T-helper 2 cell treated with Interferon-gamma antibody and Interleukin-4, amounts not matched to agents 5 μg/mL and 100 μg/mL, for 36 hours (primary cell): ENCODE data around the gene CPLX4.

Source experiments
- DNase-seq: peaks from one replicate; pipeline ENCODE4 v3.0.0; 2021; ENCODE audit warnings: low spot score
- H3K27ac Mint-ChIP-seq: one replicate; pipeline ENCODE4 v1.8.0; 2021; ENCODE audit warnings: mild to moderate bottlenecking, mixed read lengths
- H3K27me3 Mint-ChIP-seq: one replicate; pipeline ENCODE4 v1.8.0; 2021; ENCODE audit warnings: low read depth, mixed read lengths
- H3K36me3 Mint-ChIP-seq: one replicate; pipeline ENCODE4 v1.8.0; 2021; ENCODE audit warnings: low read depth, mixed read lengths
- H3K4me1 Mint-ChIP-seq: one replicate; pipeline ENCODE4 v1.8.0; 2021; ENCODE audit warnings: low read depth, mixed read lengths
- H3K4me3 Mint-ChIP-seq: one replicate; pipeline ENCODE4 v1.8.0; 2022; ENCODE audit warnings: mild to moderate bottlenecking, moderate library complexity, mixed read lengths
- H3K9me3 Mint-ChIP-seq: one replicate; pipeline ENCODE4 v1.8.0; 2021; ENCODE audit warnings: mixed read lengths

The CPLX4 gene

GRCh38 chr18:59300676-59301285 lies 17.7 kb downstream of the CPLX4 start:
- peaks cover 4% of the 10 kb centered on the region for H3K4me1 Mint-ChIP-seq
- no peaks in the 10 kb centered on the region for H3K36me3 Mint-ChIP-seq
- no peak overlapping the region for H3K4me3 Mint-ChIP-seq
- peaks cover 14% of the 10 kb centered on the region for H3K27me3 Mint-ChIP-seq
- H3K9me3 Mint-ChIP-seq: no peaks in the 10 kb centered on the region
- no peak overlapping the region for H3K27ac Mint-ChIP-seq
- DNase-seq: peak; percentile 6

DNA sequence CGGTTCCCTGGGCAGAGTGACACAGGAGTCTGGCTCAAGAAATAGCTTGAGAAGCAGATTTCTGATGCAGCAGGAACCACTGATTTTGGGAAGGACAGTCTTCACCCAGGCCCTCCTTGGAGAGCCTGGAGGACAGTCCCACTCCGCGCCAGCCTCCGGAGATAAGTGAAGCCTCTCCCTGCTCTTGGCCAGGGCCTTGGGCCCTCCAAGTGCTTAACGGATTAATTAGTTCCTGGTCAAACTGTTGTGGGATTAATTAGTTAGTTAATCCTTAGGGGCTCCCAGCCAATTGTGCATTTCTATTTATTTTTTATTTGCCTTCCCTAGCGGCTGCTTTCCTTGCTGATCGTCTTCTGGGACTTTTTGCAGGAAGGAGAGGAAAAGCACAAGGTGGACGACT lies 19.6 kb downstream of the CPLX4 start:
- DNase-seq: no peak
- no peak overlapping the region for H3K4me3 Mint-ChIP-seq
- H3K4me1 Mint-ChIP-seq: peaks cover 4% of the 10 kb centered on the region
- H3K27ac Mint-ChIP-seq: no peak overlapping the region
- H3K27me3 Mint-ChIP-seq: peaks cover 15% of the 10 kb centered on the region
- H3K9me3 Mint-ChIP-seq: no peaks in the 10 kb centered on the region
- no peaks in the 10 kb centered on the region for H3K36me3 Mint-ChIP-seq

DNA sequence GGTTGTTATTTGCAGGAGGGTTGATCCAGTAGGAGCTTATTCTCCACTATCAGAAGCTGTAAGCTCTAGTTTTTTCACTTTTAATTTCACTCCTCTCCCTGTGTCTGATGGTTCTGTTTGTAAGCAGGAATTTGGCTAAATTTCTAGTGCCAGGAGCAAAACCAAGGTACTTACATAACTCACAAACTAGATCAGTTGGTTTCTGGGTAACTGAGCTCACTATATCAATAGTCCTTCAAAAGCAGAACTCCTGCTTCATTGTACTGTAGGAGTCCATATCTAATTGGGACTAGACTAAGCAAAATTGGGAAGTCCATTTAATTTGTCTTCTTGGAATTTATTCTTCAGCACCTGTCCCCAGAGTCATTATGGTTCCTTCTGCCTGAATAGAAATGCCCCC lies 25.1 kb downstream of the CPLX4 start:
- no peak overlapping the region for H3K27ac Mint-ChIP-seq

DNA sequence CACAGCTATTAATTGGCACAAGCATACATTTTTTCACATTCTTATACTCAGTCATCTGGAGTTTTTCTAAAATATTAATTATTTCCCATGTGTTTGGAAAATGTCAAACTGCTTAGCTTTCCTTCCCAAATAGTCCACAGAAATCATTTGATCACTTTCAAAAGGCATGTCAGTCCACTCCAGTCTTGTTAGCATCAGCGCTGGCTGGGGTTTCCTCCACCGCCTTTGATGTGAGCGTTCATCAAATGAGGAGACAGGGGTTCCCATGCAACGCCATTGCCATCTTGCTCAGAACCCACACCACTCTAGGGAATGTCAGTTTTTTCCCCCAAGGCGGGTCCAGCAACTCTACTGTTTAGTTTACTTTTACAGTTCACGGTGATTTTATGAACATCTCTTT lies 32.1 kb downstream of the CPLX4 start:
- DNase-seq: no peak
- no peak overlapping the region for H3K4me3 Mint-ChIP-seq
- H3K4me1 Mint-ChIP-seq: peaks cover 1% of the 10 kb centered on the region
- H3K27ac Mint-ChIP-seq: no peak overlapping the region
- no peaks in the 10 kb centered on the region for H3K9me3 Mint-ChIP-seq
- no peaks in the 10 kb centered on the region for H3K36me3 Mint-ChIP-seq
- peaks cover 58% of the 10 kb centered on the region for H3K27me3 Mint-ChIP-seq

More for the DNA sequence above, 25.1 kb downstream of the CPLX4 start:
- H3K4me3 Mint-ChIP-seq: no peak overlapping the region
- no peaks in the 10 kb centered on the region for H3K9me3 Mint-ChIP-seq
- H3K27me3 Mint-ChIP-seq: peaks cover 46% of the 10 kb centered on the region
- no peaks in the 10 kb centered on the region for H3K36me3 Mint-ChIP-seq
- DNase-seq: no peak
- peaks cover 1% of the 10 kb centered on the region for H3K4me1 Mint-ChIP-seq

DNA sequence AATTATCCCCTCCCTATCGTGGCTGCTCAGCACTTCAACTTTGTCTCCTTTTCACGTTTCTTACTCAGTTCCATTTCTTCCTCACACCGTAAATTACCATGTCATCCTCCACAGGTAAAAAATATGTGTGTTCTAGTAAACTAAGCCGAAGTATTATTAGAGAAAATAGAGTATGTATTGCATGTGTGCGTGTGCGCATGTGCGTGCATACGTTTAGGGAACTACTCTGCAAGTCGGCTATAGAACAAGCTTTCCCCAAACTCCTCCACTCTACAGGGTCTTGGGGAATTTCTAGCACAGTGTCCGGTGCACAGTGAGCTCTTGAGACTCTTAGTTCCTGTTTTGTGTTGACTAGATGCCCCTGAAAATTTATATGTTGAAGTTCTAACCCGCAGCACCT lies 36.1 kb downstream of the CPLX4 start:
- H3K27me3 Mint-ChIP-seq: peaks cover 73% of the 10 kb centered on the region

DNA sequence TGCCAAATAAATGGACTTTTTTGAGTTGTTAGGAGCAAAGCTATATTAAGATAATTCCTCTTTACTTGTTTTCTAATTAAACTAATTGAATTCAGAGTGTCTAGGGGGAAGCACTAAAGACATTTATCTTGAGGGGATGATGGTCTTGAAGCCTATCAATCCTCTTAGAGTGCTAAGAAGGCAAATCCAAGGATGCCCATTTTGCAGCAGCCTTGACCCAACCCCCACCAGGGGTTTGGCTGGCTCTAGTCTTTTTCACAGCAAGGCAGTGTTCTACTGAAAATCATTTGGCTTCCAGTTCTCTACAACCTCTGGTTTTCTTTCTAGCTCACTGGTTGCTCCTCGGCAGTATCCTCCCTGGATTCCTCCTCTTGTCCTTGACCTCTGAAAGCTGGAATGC lies 38.7 kb downstream of the CPLX4 start:
- H3K4me3 Mint-ChIP-seq: no peak overlapping the region
- no peak for DNase-seq
- no peak overlapping the region for H3K27ac Mint-ChIP-seq
- H3K27me3 Mint-ChIP-seq: peaks cover 77% of the 10 kb centered on the region
- H3K9me3 Mint-ChIP-seq: no peaks in the 10 kb centered on the region
- H3K4me1 Mint-ChIP-seq: no peaks in the 10 kb centered on the region
- H3K36me3 Mint-ChIP-seq: no peaks in the 10 kb centered on the region

More for the DNA sequence above, 36.1 kb downstream of the CPLX4 start:
- Mint-ChIP-seq H3K27ac (no peak overlapping the region), H3K4me3 (no peak overlapping the region), H3K4me1 (no peaks in the 10 kb centered on the region), H3K9me3 (no peaks in the 10 kb centered on the region), H3K36me3 (no peaks in the 10 kb centered on the region)
- no peak for DNase-seq

- no peak overlapping the region for H3K27ac Mint-ChIP-seq
- H3K4me1 Mint-ChIP-seq: no peaks in the 10 kb centered on the region
- H3K27me3 Mint-ChIP-seq: peaks cover 78% of the 10 kb centered on the region
- no peaks in the 10 kb centered on the region for H3K9me3 Mint-ChIP-seq
- H3K4me3 Mint-ChIP-seq: no peak overlapping the region
- no peak for DNase-seq
- H3K36me3 Mint-ChIP-seq: peaks cover 2% of the 10 kb centered on the region
Measured at GRCh38 chr18:59279193-59279592, 39.3 kb downstream of the CPLX4 start.

GRCh38 chr18:59278793-59279192 lies 39.7 kb downstream of the CPLX4 start:
- Mint-ChIP-seq H3K27ac (no peak overlapping the region), H3K4me1 (no peaks in the 10 kb centered on the region), H3K9me3 (no peaks in the 10 kb centered on the region), H3K4me3 (no peak overlapping the region), H3K36me3 (peaks cover 2% of the 10 kb centered on the region), H3K27me3 (peaks cover 80% of the 10 kb centered on the region)
- no peak for DNase-seq

DNA sequence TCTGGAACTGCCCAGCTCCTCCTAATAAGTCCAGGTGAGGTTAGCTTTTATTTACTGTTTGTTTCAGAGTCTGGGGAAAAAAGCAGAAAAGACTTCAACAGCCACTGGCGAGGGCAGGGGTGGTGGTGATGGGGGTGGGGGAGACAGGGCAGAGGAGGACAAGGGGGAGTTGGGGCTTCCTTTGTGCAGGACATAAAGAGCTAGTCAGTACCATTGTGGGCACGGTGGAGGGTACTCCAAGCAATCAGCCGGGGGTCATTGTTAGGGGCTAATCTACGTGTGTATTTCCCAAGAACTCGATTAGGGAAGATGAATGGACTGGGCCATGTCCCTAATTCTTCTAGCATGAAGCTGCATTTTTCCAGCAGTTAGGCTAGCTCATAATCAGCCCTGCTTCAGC lies 42.4 kb downstream of the CPLX4 start:
- no peak overlapping the region for H3K27ac Mint-ChIP-seq
- H3K4me1 Mint-ChIP-seq: peaks cover 2% of the 10 kb centered on the region
- peaks cover 81% of the 10 kb centered on the region for H3K27me3 Mint-ChIP-seq
- no peaks in the 10 kb centered on the region for H3K9me3 Mint-ChIP-seq
- no peak overlapping the region for H3K4me3 Mint-ChIP-seq
- H3K36me3 Mint-ChIP-seq: peaks cover 2% of the 10 kb centered on the region
- no peak for DNase-seq

GRCh38 chr18:59275406-59275949 lies 43.0 kb downstream of the CPLX4 start:
- DNase-seq: no peak
- Mint-ChIP-seq H3K27me3 (peaks cover 82% of the 10 kb centered on the region), H3K9me3 (no peaks in the 10 kb centered on the region), H3K4me1 (peaks cover 2% of the 10 kb centered on the region), H3K36me3 (peaks cover 2% of the 10 kb centered on the region), H3K27ac (no peak overlapping the region), H3K4me3 (no peak overlapping the region)

GRCh38 chr18:59274533-59274928 lies 43.9 kb downstream of the CPLX4 start:
- Mint-ChIP-seq H3K27ac (no peak overlapping the region), H3K36me3 (peaks cover 2% of the 10 kb centered on the region), H3K4me1 (peaks cover 8% of the 10 kb centered on the region), H3K4me3 (no peak overlapping the region), H3K27me3 (peaks cover 81% of the 10 kb centered on the region), H3K9me3 (no peaks in the 10 kb centered on the region)
- DNase-seq: no peak

DNA sequence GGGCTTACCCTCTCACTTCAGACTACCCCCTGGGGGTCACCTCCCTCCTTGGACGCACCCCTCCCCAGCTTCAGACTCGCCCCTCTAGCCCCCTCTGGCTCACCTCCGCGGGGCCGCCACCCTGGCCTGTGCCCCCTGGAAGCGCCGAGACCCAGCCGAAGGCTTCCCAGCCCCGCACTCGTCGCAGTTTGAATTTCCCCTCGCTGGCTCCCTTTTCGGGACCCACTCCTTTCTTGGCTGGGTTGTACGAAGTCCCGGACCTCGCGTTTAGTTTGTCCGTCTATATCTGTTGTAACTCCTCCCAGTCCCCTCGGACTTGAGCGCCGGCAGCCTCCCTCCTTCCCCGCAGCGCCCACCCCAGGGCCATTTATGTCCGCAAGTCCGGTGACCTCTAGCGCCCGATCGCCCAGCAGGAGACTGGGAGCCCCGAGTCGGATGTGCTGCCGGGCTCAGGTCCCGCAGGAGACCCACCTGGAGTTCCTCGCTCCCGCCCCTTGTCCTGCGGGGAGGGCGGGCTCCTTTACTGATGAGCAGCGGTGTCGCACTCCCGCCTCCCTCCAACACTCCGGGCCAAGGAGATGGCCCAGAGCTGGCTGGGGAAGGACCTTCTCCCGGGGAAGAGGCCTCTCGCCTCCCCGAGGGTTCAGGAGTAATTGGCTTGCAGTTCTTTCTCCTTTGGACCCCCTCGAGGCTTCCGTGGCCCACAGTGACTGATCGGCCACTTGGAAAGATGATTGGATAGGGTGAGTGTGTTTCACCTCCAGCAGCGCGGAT lies 44.5 kb downstream of the CPLX4 start:
- peaks cover 2% of the 10 kb centered on the region for H3K36me3 Mint-ChIP-seq
- no peaks in the 10 kb centered on the region for H3K9me3 Mint-ChIP-seq
- H3K27me3 Mint-ChIP-seq: peaks cover 80% of the 10 kb centered on the region
- H3K4me1 Mint-ChIP-seq: peaks cover 10% of the 10 kb centered on the region
- no peak overlapping the region for H3K27ac Mint-ChIP-seq
- DNase-seq: no peak
- H3K4me3 Mint-ChIP-seq: peak overlapping the region; percentile 36

- Mint-ChIP-seq H3K4me3 (peak within 1 kb of the TSS; percentile 36), H3K9me3 (no peaks in the 10 kb centered on the region), H3K4me1 (peaks cover 17% of the 10 kb centered on the region)
Measured at GRCh38 chr18:59272891-59273758, 45.3 kb downstream of the CPLX4 start, which contains the start of gene RAX. RAX (minus strand) TSS chr18:59273454; CDS start chr18:59273206, 248 bp downstream.

More at GRCh38 chr18:59272891-59273758, 45.3 kb downstream of the CPLX4 start, which contains the start of gene RAX:
- DNase-seq: peak; percentile 23
- H3K36me3 Mint-ChIP-seq: peaks cover 2% of the 10 kb centered on the region
- H3K27ac Mint-ChIP-seq: no peak within 1 kb of the TSS
- peaks cover 83% of the 10 kb centered on the region for H3K27me3 Mint-ChIP-seq
